Keratinocyte (primary cell): ENCODE results near the gene DBI. TPM values are rescaled to one million over a fixed set of nuclear protein-coding genes. Genes with fewer than 3 reads are reported as not detected.

Source experiments
- DNase-seq: peaks from one replicate; pipeline ENCODE4 v3.0.0-alpha.2; 2011; ENCODE audit warnings: low read depth, missing footprints, low spot score
- FAIRE-seq: peaks from 2 replicates; lab custom pipeline; 2011; peaks lifted over from hg19 to GRCh38; lab: Jason Lieb, UNC
- H2AFZ ChIP-seq: 2 replicates; pipeline ENCODE4 v1.6.0; 2012; ENCODE audit warnings: low read length, control low read depth, inconsistent platforms; ENCODE audit not compliant: control insufficient read depth
- H3K27ac ChIP-seq: 2 replicates; pipeline ENCODE4 v1.5.1; 2011; ENCODE audit warnings: low read length; ENCODE audit not compliant: control insufficient read depth, insufficient read depth
- H3K27me3 ChIP-seq: 3 replicates; pipeline ENCODE4 v1.6.0; 2011; ENCODE audit warnings: low read length; ENCODE audit not compliant: control insufficient read depth, insufficient read depth; ENCODE audit errors: extremely low read depth
- H3K36me3 ChIP-seq, 2 experiments: 2 replicates in 1 of 2; 3 replicates in 1 of 2; pipeline ENCODE4 v1.5.1; 2011; ENCODE audit warnings: low read length in 2 of 2, mild to moderate bottlenecking in 1 of 2; ENCODE audit not compliant: control insufficient read depth in 2 of 2, insufficient read depth in 2 of 2; ENCODE audit errors: extremely low read depth in 1 of 2
- H3K4me1 ChIP-seq: 3 replicates; pipeline ENCODE4 v1.5.1; 2011; ENCODE audit warnings: low read length; ENCODE audit not compliant: control insufficient read depth, insufficient read depth; ENCODE audit errors: extremely low read depth
- H3K4me2 ChIP-seq: 3 replicates; pipeline ENCODE4 v1.6.0; 2011; ENCODE audit warnings: low read depth, low read length; ENCODE audit not compliant: control insufficient read depth, insufficient read depth; ENCODE audit errors: extremely low read depth
- H3K4me3 ChIP-seq, 3 experiments: fragments of 200-600 bp in 1 of 3; sonication (generic) in 1 of 3; 2 replicates in 2 of 3; 3 replicates in 1 of 3; pipeline ENCODE4 v1.5.1; 2011 to 2016; ENCODE audit warnings: low read length in 3 of 3, mild to moderate bottlenecking in 3 of 3, control low read depth in 2 of 3, inconsistent platforms in 1 of 3, low read depth in 1 of 3, mixed read lengths in 1 of 3, mixed run types in 1 of 3, moderate library complexity in 1 of 3; ENCODE audit not compliant: control insufficient read depth in 2 of 3, insufficient read depth in 2 of 3; ENCODE audit errors: extremely low read depth in 1 of 3
- H3K79me2 ChIP-seq: 2 replicates; pipeline ENCODE4 v1.6.0; 2012; ENCODE audit warnings: low read length; ENCODE audit not compliant: control insufficient read depth, insufficient read depth
- H3K9ac ChIP-seq: 3 replicates; pipeline ENCODE4 v1.6.0; 2011; ENCODE audit warnings: low read length; ENCODE audit not compliant: control insufficient read depth, insufficient read depth; ENCODE audit errors: extremely low read depth
- H3K9me1 ChIP-seq: 3 replicates; pipeline ENCODE4 v1.6.0; 2011; ENCODE audit warnings: low read length; ENCODE audit not compliant: control insufficient read depth, insufficient read depth; ENCODE audit errors: extremely low read depth
- H3K9me3 ChIP-seq: 2 replicates; pipeline ENCODE4 v1.5.1; 2012; ENCODE audit warnings: low read depth, low read length; ENCODE audit not compliant: control insufficient read depth
- H4K20me1 ChIP-seq: 3 replicates; pipeline ENCODE4 v1.6.0; 2011; ENCODE audit warnings: low read length; ENCODE audit not compliant: control insufficient read depth, insufficient read depth; ENCODE audit errors: extremely low read depth
- CTCF ChIP-seq, 3 experiments: IDR thresholded peaks in 1 of 3; conservative IDR thresholded peaks in 1 of 3; optimal IDR thresholded peaks in 1 of 3; 2 replicates in 2 of 3; 3 replicates in 1 of 3; pipeline versions ENCODE3 to v1.5.1; 2011; ENCODE audit warnings: low read length in 3 of 3, mild to moderate bottlenecking in 3 of 3, moderate library complexity in 2 of 3, control low read depth in 1 of 3, inconsistent platforms in 1 of 3; ENCODE audit not compliant: insufficient read depth in 2 of 3; ENCODE audit errors: extremely low read depth in 1 of 3
- EZH2 ChIP-seq: IDR thresholded peaks from one replicate; pipeline ENCODE4 v1.6.1; 2012; ENCODE audit warnings: inconsistent platforms, mild to moderate bottlenecking, low read length, moderate library complexity
- dilution Hi-C: fragments of 300-500 bp; cut with MboI; formaldehyde crosslinking; loops from one replicate; pipeline ENCODE4 v1.7.0; 2020; ENCODE audit warnings: low sequenced_read_pairs; ENCODE audit not compliant: extremely low pct_ligation_motif_present
- polyA plus RNA-seq, 5 experiments: library from polyadenylated mRNA; depleted of rRNA in 3 of 5; stranded (reverse) in 3 of 5; stranded (forward) in 1 of 5; unstranded in 1 of 5; fragments of >200 nt; gene quantifications; 1 replicate in 1 of 5; 2 replicates in 3 of 5; 3 replicates in 1 of 5; pipeline versions ENCODE4 v1.2.1 to v1.2.3, GENCODE V29; 2011 to 2012; ENCODE audit warnings: missing spikeins in 2 of 5, low read depth in 1 of 5, low replicate concordance in 1 of 5

The DBI gene
- polyA plus RNA-seq, 1 donor (not counting 4 experiments of a cell fraction or from before 2014, with no cell fraction given) = 590 TPM

DNA sequence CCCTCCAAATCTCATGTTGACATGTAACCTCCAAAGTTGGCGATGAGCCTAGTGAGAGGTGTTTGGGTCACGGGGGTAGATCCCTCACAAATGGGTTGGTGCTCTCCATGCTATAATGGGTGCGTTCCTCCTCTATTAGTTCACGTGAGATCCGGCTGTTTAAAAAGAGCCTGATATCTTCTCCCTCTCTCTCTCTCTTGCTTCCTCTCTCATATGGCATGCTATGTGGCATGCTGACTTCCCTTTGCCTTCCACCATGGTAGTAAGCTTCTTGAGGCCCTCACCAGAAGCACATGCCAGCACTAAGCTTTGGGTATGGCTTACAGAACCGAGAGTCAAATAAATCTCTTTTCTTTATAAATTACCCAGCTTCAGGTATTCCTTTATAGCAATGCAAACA is 39.3 kb upstream of the DBI start:
- FAIRE-seq (no peak), DNase-seq (no peak)
- H3K9ac ChIP-seq = no peak overlapping the region

GRCh38 chr2:119332953-119333352 is 33.8 kb upstream of the DBI start:
- Histone ChIP-seq H3K27me3 (no peaks in the 10 kb centered on the region), H3K9ac (no peak overlapping the region), H3K9me3 (no peaks in the 10 kb centered on the region), H3K4me1 (no peaks in the 10 kb centered on the region), H3K79me2 (no peaks in the 10 kb centered on the region), H3K27ac (no peak overlapping the region), H3K9me1 (no peaks in the 10 kb centered on the region), H3K4me2 (no peak overlapping the region), H4K20me1 (no peaks in the 10 kb centered on the region), H2AFZ (no peak overlapping the region), H3K36me3 (no peaks in the 10 kb centered on the region), H3K4me3 (no peak overlapping the region)
- no peak for TF ChIP-seq CTCF (optimal IDR thresholded peaks at IDR 0.05 in 1 of 3, IDR thresholded peaks at IDR 0.05 in 1 of 3, conservative IDR thresholded peaks at IDR 0.05 in 1 of 3; ENCODE audit: extremely low read depth in 1 of 3, insufficient read depth in 2 of 3, low read length in 3 of 3)
- no peak for TF ChIP-seq EZH2
- FAIRE-seq (no peak), DNase-seq (no peak)
- dilution Hi-C loops = no loop called here

More for the DNA sequence above, 39.3 kb upstream of the DBI start:
- Histone ChIP-seq H3K27me3 (no peaks in the 10 kb centered on the region), H4K20me1 (no peaks in the 10 kb centered on the region), H3K27ac (no peak overlapping the region), H3K4me1 (peaks cover 12% of the 10 kb centered on the region), H3K9me3 (no peaks in the 10 kb centered on the region), H3K9me1 (no peaks in the 10 kb centered on the region), H3K4me3 (no peak overlapping the region), H3K4me2 (no peak overlapping the region), H3K36me3 (no peaks in the 10 kb centered on the region), H2AFZ (no peak overlapping the region), H3K79me2 (no peaks in the 10 kb centered on the region)
- TF ChIP-seq EZH2 (no peak), CTCF (optimal IDR thresholded peaks at IDR 0.05 in 1 of 3, IDR thresholded peaks at IDR 0.05 in 1 of 3, conservative IDR thresholded peaks at IDR 0.05 in 1 of 3; ENCODE audit: extremely low read depth in 1 of 3, insufficient read depth in 2 of 3, low read length in 3 of 3) (no peak)
- dilution Hi-C loops = no loop called here
